ENCODE data around the gene DRG1.

Gene DRG1

GRCh38 chr22:31447337-31447736, 47.9 kb downstream of the DRG1 start:
- Histone ChIP-seq H3K27me3 (replicated peaks) (no peaks in the 10 kb centered on the region), H3K4me3 (ENCODE audit: low read depth, low read length) (no peak overlapping the region), H3K36me3 (replicated peaks) (peaks cover 58% of the 10 kb centered on the region), H3K27ac (no peak overlapping the region)
- no peak for DNase-seq
- TF ChIP-seq CTCF (IDR thresholded peaks at IDR 0.05; ENCODE audit: low read depth, low read length, missing control alignments) = no peak
- in situ Hi-C loops (cut with HindIII; ENCODE audit: low pct_ligation_motif_present, low sequenced_read_pairs) = no loop called here

- in situ Hi-C loops (cut with HindIII; ENCODE audit: low pct_ligation_motif_present, low sequenced_read_pairs) = no loop called here
- no peak for DNase-seq
Observed at GRCh38 chr22:31448382-31448781, 49.0 kb downstream of the DRG1 start.

GRCh38 chr22:31449506-31449905, 50.1 kb downstream of the DRG1 start:
- no peak for TF ChIP-seq CTCF (IDR thresholded peaks at IDR 0.05; ENCODE audit: low read depth, low read length, missing control alignments)
- no peak overlapping the region for H3K27ac ChIP-seq
- no peaks in the 10 kb centered on the region for H3K27me3 ChIP-seq (replicated peaks)
- peaks cover 46% of the 10 kb centered on the region for H3K36me3 ChIP-seq (replicated peaks)
- no peak for DNase-seq
- in situ Hi-C loops (cut with HindIII; ENCODE audit: low pct_ligation_motif_present, low sequenced_read_pairs) = no loop called here
- H3K4me3 ChIP-seq (ENCODE audit: low read depth, low read length) = no peak overlapping the region

More at GRCh38 chr22:31448382-31448781, 49.0 kb downstream of the DRG1 start:
- Histone ChIP-seq H3K27ac (no peak overlapping the region), H3K27me3 (replicated peaks) (no peaks in the 10 kb centered on the region), H3K4me3 (ENCODE audit: low read depth, low read length) (no peak overlapping the region), H3K36me3 (replicated peaks) (peaks cover 48% of the 10 kb centered on the region)
- TF ChIP-seq CTCF (IDR thresholded peaks at IDR 0.05; ENCODE audit: low read depth, low read length, missing control alignments) = no peak

GRCh38 chr22:31451709-31452571, 52.5 kb downstream of the DRG1 start:
- Histone ChIP-seq H3K4me3 (ENCODE audit: low read depth, low read length) (no peak overlapping the region), H3K27me3 (replicated peaks) (no peaks in the 10 kb centered on the region), H3K27ac (no peak overlapping the region), H3K36me3 (replicated peaks) (peaks cover 47% of the 10 kb centered on the region)
- in situ Hi-C loops (cut with HindIII; ENCODE audit: low pct_ligation_motif_present, low sequenced_read_pairs) = no loop called here
- peak; percentile 81 for TF ChIP-seq CTCF (IDR thresholded peaks at IDR 0.05; ENCODE audit: low read depth, low read length, missing control alignments)
- peak; percentile 62 for DNase-seq

- Histone ChIP-seq H3K36me3 (replicated peaks) (peaks cover 48% of the 10 kb centered on the region), H3K27me3 (replicated peaks) (no peaks in the 10 kb centered on the region), H3K27ac (no peak overlapping the region), H3K4me3 (ENCODE audit: low read depth, low read length) (no peak overlapping the region)
- no peak for TF ChIP-seq CTCF (IDR thresholded peaks at IDR 0.05; ENCODE audit: low read depth, low read length, missing control alignments)
- DNase-seq = no peak
- in situ Hi-C loops (cut with HindIII; ENCODE audit: low pct_ligation_motif_present, low sequenced_read_pairs) = no loop called here
Observed at GRCh38 chr22:31461699-31462098, 62.3 kb downstream of the DRG1 start.

All from brain microvascular endothelial cell (primary cell).